ENCODE measurements around the gene FANCC. TPM values are rescaled to one million over a fixed set of nuclear protein-coding genes. Genes with fewer than 3 reads are reported as not detected.

FANCC gene
- total and polyA plus RNA-seq, 3 donors from 2014 or later: 30.7 to 38.5 (median 35.1) TPM

- 74 to 87% methylated on average over 1 of the region's 1 CpG for WGBS, 2 donors
- Histone ChIP-seq H3K27ac (no peak overlapping the region), H3K4me1 (no peaks in the 10 kb centered on the region), H3K27me3 (no peaks in the 10 kb centered on the region), H3K36me3 (ENCODE audit: low read depth, missing control alignments) (no peaks in the 10 kb centered on the region), H3K9me3 (no peaks in the 10 kb centered on the region), H3K4me3 (no peak overlapping the region)
- no peak for DNase-seq
- intact Hi-C loops (cut with DNase I; ENCODE audit: low total_unique reads): no loop called here
- TF ChIP-seq POLR2A (IDR thresholded peaks at IDR 0.05) (no peak), CTCF (IDR thresholded peaks at IDR 0.05) (no peak)
Observed at GRCh38 chr9:95171596-95171995, 145.9 kb downstream of the FANCC start.

GRCh38 chr9:95171001-95171400 lies 146.5 kb downstream of the FANCC start:
- Histone ChIP-seq H3K4me3 (no peak overlapping the region), H3K9me3 (no peaks in the 10 kb centered on the region), H3K4me1 (no peaks in the 10 kb centered on the region), H3K27ac (no peak overlapping the region), H3K27me3 (no peaks in the 10 kb centered on the region), H3K36me3 (ENCODE audit: low read depth, missing control alignments) (no peaks in the 10 kb centered on the region)
- DNase-seq: no peak
- TF ChIP-seq CTCF (IDR thresholded peaks at IDR 0.05) (no peak), POLR2A (IDR thresholded peaks at IDR 0.05) (no peak)
- intact Hi-C loops (cut with DNase I; ENCODE audit: low total_unique reads): no loop called here
- whole genome bisulfite sequencing, 2 donors: 69 to 70% methylated on average over 4 of the region's 4 CpGs

GRCh38 chr9:95167998-95168397 lies 149.5 kb downstream of the FANCC start:
- Histone ChIP-seq H3K27ac (no peak overlapping the region), H3K27me3 (no peaks in the 10 kb centered on the region), H3K36me3 (ENCODE audit: low read depth, missing control alignments) (no peaks in the 10 kb centered on the region), H3K4me1 (no peaks in the 10 kb centered on the region), H3K9me3 (no peaks in the 10 kb centered on the region), H3K4me3 (no peak overlapping the region)
- 73 to 83% methylated on average over 4 of the region's 4 CpGs for WGBS, 2 donors
- intact Hi-C loops (cut with DNase I; ENCODE audit: low total_unique reads): no loop called here
- peak; percentile 53 for DNase-seq
- TF ChIP-seq POLR2A (IDR thresholded peaks at IDR 0.05) (no peak), CTCF (IDR thresholded peaks at IDR 0.05) (peak; percentile 12 to 71 (median 62))

GRCh38 chr9:95165004-95165403 lies 152.5 kb downstream of the FANCC start:
- H3K36me3 ChIP-seq (ENCODE audit: low read depth, missing control alignments): no peaks in the 10 kb centered on the region
- no peak for DNase-seq
- 82 to 88% methylated on average over 1 of the region's 1 CpG for WGBS, 2 donors
- H3K9me3 ChIP-seq: no peaks in the 10 kb centered on the region
- H3K27ac ChIP-seq: no peak overlapping the region
- H3K4me1 ChIP-seq: no peaks in the 10 kb centered on the region
- no peak overlapping the region for H3K4me3 ChIP-seq
- intact Hi-C loops (cut with DNase I; ENCODE audit: low total_unique reads): no loop called here
- H3K27me3 ChIP-seq: no peaks in the 10 kb centered on the region
- TF ChIP-seq POLR2A (IDR thresholded peaks at IDR 0.05) (no peak), CTCF (IDR thresholded peaks at IDR 0.05) (no peak)

GRCh38 chr9:95157481-95158151 lies 159.9 kb downstream of the FANCC start:
- Histone ChIP-seq H3K9me3 (no peaks in the 10 kb centered on the region), H3K4me1 (no peaks in the 10 kb centered on the region), H3K4me3 (no peak overlapping the region), H3K27ac (no peak overlapping the region), H3K27me3 (no peaks in the 10 kb centered on the region), H3K36me3 (ENCODE audit: low read depth, missing control alignments) (no peaks in the 10 kb centered on the region)
- intact Hi-C loops (cut with DNase I; ENCODE audit: low total_unique reads): no loop called here
- 65 to 74% methylated on average over 7 of the region's 7 CpGs for WGBS, 2 donors
- DNase-seq: peak; percentile 76
- TF ChIP-seq CTCF (IDR thresholded peaks at IDR 0.05) (no peak), POLR2A (IDR thresholded peaks at IDR 0.05) (no peak)
